Osteocyte (in vitro differentiated cells): ENCODE measurements around the gene TAF11L8. TPM values are rescaled to one million over a fixed set of nuclear protein-coding genes. Genes with fewer than 3 reads are reported as not detected.
"Not testable (repeated sequence)": the region's sequence is repeated elsewhere in the genome, so short reads cannot be mapped to it uniquely, and the experiment has no call there.

ENCODE experiments used
- DNase-seq: peaks from one replicate; pipeline ENCODE4 v3.0.0; 2021; ENCODE audit warnings: mixed read lengths; ENCODE audit not compliant: unreplicated experiment; ENCODE audit errors: extremely low spot score
- H3K27ac Mint-ChIP-seq: one replicate; pipeline ENCODE4 v1.8.0; 2021; ENCODE audit warnings: mild to moderate bottlenecking, mixed read lengths; ENCODE audit not compliant: unreplicated experiment
- H3K27me3 Mint-ChIP-seq: one replicate; pipeline ENCODE4 v1.8.0; 2021; ENCODE audit warnings: mixed read lengths; ENCODE audit not compliant: unreplicated experiment
- H3K36me3 Mint-ChIP-seq: one replicate; pipeline ENCODE4 v1.8.0; 2021; ENCODE audit warnings: mixed read lengths; ENCODE audit not compliant: unreplicated experiment
- H3K4me1 Mint-ChIP-seq: one replicate; pipeline ENCODE4 v1.8.0; 2021; ENCODE audit warnings: mixed read lengths; ENCODE audit not compliant: unreplicated experiment
- H3K4me3 Mint-ChIP-seq: one replicate; pipeline ENCODE4 v1.8.0; 2021; ENCODE audit warnings: mild to moderate bottlenecking, moderate library complexity, mixed read lengths; ENCODE audit not compliant: unreplicated experiment
- H3K9me3 Mint-ChIP-seq: one replicate; pipeline ENCODE4 v1.8.0; 2021; ENCODE audit warnings: mixed read lengths; ENCODE audit not compliant: unreplicated experiment
- long read RNA-seq: library from polyadenylated mRNA; unstranded; transcript quantifications from one replicate; pipeline ENCODE4 v2.0.0, GENCODE V29; 2021
- total RNA-seq: library from RNA; stranded (reverse); gene quantifications from 2 replicates; pipeline ENCODE4 v1.2.1, GENCODE V29; 2021
- TF ChIP-seq, protein P1 (sequence below): fragments of 200-600 bp; sonication (generic); IDR thresholded peaks from 2 replicates; pipeline ENCODE4 v1.5.0; 2021; ENCODE audit warnings: antibody characterized with exemption, mild to moderate bottlenecking, moderate library complexity

TAF11L8 gene
- not detected in 2 replicates for total RNA-seq
- long read RNA-seq: 0 reads

DNA sequence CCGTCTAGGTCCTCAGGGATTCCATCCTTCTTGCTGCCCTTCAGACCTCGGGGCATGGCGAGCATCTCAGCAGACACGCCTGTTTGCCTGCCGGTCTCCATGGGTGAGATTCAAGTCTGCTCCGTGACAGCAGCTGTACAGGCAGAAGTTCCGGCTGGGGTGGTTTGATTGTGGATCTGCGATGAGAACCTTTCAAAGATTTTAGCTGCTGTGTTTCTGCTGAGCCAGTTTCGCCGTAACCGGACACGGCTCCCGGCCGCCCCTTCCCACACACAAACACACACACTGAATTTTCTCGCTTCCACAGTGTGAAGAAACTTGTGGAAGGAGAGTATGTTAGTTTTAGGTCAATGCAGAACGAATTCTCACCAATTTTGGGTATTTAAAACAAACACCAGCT lies at the start of gene TAF11L8:
Gene TAF11L8 (minus strand): TSS at position 101 of the 400 bp plus-strand sequence.
- H3K27ac Mint-ChIP-seq, H3K36me3 Mint-ChIP-seq, H3K9me3 Mint-ChIP-seq, H3K27me3 Mint-ChIP-seq, H3K4me1 Mint-ChIP-seq, H3K4me3 Mint-ChIP-seq, DNase-seq: not testable (repeated sequence)

DNA sequence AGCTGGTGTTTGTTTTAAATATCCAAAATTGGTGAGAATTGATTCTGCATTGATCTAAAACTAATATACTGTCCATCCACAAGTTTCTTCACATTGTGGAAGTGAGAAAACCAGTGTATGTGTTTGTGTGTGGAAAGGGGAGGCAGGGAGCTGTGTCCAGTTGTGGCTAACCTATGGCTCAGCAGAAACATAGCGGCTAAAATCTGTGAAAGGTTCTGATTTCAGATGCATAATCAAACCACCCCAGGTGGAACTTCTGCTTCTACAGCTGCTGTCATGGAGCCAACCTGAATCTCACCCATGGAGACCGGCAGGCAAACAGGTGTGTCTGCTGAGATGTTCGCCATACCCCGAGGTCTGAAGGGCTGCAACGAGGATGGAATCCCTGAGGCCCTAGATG lies 43.4 kb upstream of the TAF11L8 start, which contains the start of gene TAF11L14:
Gene TAF11L14 (plus strand): TSS at position 301 of the 400 bp plus-strand sequence.
- peaks cover 4% of the 10 kb centered on the region for H3K27me3 Mint-ChIP-seq
- H3K27ac Mint-ChIP-seq: no peak within 1 kb of the TSS
- TF ChIP-seq, protein P1, sequence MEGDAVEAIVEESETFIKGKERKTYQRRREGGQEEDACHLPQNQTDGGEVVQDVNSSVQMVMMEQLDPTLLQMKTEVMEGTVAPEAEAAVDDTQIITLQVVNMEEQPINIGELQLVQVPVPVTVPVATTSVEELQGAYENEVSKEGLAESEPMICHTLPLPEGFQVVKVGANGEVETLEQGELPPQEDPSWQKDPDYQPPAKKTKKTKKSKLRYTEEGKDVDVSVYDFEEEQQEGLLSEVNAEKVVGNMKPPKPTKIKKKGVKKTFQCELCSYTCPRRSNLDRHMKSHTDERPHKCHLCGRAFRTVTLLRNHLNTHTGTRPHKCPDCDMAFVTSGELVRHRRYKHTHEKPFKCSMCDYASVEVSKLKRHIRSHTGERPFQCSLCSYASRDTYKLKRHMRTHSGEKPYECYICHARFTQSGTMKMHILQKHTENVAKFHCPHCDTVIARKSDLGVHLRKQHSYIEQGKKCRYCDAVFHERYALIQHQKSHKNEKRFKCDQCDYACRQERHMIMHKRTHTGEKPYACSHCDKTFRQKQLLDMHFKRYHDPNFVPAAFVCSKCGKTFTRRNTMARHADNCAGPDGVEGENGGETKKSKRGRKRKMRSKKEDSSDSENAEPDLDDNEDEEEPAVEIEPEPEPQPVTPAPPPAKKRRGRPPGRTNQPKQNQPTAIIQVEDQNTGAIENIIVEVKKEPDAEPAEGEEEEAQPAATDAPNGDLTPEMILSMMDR: no peak
- H3K36me3 Mint-ChIP-seq: no peaks in the 10 kb centered on the region
- no peaks in the 10 kb centered on the region for H3K9me3 Mint-ChIP-seq
- no peaks in the 10 kb centered on the region for H3K4me1 Mint-ChIP-seq
- DNase-seq: no peak
- no peak within 1 kb of the TSS for H3K4me3 Mint-ChIP-seq

DNA sequence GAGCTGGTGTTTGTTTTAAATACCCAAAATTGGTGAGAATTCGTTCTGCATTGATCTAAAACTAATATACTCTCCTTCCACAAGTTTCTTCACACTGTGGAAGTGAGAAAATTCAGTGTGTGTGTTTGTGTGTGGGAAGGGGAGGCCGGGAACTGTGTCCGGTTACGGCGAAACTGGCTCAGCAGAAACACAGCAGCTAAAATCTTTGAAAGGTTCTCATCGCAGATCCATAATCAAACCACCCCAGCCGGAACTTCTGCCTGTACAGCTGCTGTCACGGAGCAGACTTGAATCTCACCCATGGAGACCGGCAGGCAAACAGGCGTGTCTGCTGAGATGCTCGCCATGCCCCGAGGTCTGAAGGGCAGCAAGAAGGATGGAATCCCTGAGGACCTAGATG lies 41.0 kb upstream of the TAF11L8 start, which contains the start of gene TAF11L13:
Gene TAF11L13 (plus strand): TSS at position 301 of the 400 bp plus-strand sequence.
- DNase-seq, H3K36me3 Mint-ChIP-seq, H3K27ac Mint-ChIP-seq, H3K4me1 Mint-ChIP-seq, H3K9me3 Mint-ChIP-seq, H3K27me3 Mint-ChIP-seq, H3K4me3 Mint-ChIP-seq: not testable (repeated sequence)

DNA sequence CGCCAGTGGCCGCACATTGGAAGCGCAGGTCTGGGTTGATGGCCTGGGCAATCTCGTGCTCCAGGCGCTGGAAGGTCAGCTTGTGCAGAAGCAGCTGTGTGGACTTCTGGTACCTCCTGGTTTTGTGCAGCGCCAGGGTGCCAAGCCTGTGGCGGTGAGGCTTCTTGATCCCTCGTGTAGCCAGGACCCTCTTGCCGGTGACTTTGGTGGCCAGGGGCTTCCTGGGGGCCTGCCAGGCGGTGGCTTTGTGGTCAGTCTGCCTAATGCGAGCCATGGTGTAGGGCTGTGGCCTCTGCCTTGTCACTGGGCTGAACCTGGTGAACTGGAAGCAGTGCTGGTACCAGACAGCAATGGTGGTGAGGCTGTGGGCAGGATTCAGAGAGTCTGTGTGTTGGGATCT lies 34.9 kb upstream of the TAF11L8 start:
- TF ChIP-seq, protein P1: no peak
- no peaks in the 10 kb centered on the region for H3K9me3 Mint-ChIP-seq
- H3K4me3 Mint-ChIP-seq: no peak overlapping the region
- no peaks in the 10 kb centered on the region for H3K27me3 Mint-ChIP-seq
- H3K36me3 Mint-ChIP-seq: no peaks in the 10 kb centered on the region
- H3K27ac Mint-ChIP-seq: no peak overlapping the region
- no peak for DNase-seq
- no peaks in the 10 kb centered on the region for H3K4me1 Mint-ChIP-seq

DNA sequence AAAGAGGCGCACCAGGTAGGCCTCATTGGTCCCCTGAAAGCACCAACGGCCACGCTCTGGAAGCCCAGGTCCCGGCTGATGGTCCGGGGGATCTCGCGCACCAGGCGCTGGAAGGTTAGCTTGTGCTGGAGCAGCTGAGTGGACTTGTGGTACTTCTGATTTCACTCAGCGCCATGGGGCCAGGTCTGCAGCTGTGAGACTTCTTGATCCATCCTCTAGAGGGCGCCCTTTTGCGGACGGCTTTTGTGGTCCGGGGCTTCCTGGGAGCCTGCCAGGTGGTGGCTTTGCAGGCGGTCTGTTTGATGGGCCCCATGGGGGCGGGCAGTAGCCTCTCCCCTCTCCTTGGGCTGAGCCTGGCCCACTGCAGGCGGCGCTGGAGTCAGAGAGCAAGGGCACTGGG lies 29.9 kb upstream of the TAF11L8 start:
- Mint-ChIP-seq H3K4me1 (no peaks in the 10 kb centered on the region), H3K27me3 (no peaks in the 10 kb centered on the region), H3K9me3 (peaks cover 7% of the 10 kb centered on the region), H3K36me3 (no peaks in the 10 kb centered on the region), H3K27ac (no peak overlapping the region), H3K4me3 (no peak overlapping the region)
- no peak for DNase-seq
- TF ChIP-seq, protein P1: no peak

DNA sequence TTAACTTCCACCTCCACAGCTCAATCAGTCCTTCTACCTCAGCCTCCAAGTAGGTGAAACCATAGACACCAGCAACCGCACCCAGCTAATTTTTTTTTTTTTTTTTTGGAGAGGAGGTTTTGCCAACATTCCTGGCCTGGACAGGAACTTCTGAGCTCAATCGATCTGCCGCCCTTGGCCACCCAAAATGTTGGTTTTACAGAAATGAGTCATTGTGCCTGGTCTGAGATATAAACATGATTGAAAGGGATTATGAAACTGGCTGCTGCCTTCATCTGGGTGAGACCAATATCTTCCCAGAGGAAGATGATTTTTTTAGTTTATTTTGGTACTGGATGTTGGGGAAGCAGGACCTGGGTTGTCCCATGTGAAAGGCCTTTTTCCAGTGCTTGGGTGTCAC lies 28.6 kb upstream of the TAF11L8 start:
- Mint-ChIP-seq H3K4me1 (no peaks in the 10 kb centered on the region), H3K36me3 (no peaks in the 10 kb centered on the region), H3K9me3 (peaks cover 7% of the 10 kb centered on the region), H3K4me3 (no peak overlapping the region), H3K27me3 (no peaks in the 10 kb centered on the region), H3K27ac (no peak overlapping the region)
- no peak for DNase-seq
- TF ChIP-seq, protein P1: no peak
